ENCODE measurements around the gene OCA2.

Gene OCA2

GRCh38 chr15:28051955-28052633, 47.0 kb downstream of the OCA2 start:
- no peak for TF ChIP-seq CTCF (IDR thresholded peaks at IDR 0.05; ENCODE audit: borderline replicate concordance, insufficient read depth, low read depth, low read length)
- no peak overlapping the region for H3K4me3 ChIP-seq (ENCODE audit: low read depth, low read length)

GRCh38 chr15:28049581-28049980, 49.5 kb downstream of the OCA2 start:
- TF ChIP-seq CTCF (IDR thresholded peaks at IDR 0.05; ENCODE audit: borderline replicate concordance, insufficient read depth, low read depth, low read length): no peak
- no peak overlapping the region for H3K4me3 ChIP-seq (ENCODE audit: low read depth, low read length)

GRCh38 chr15:28047277-28047676, 51.8 kb downstream of the OCA2 start:
- TF ChIP-seq CTCF (IDR thresholded peaks at IDR 0.05; ENCODE audit: borderline replicate concordance, insufficient read depth, low read depth, low read length): no peak
- H3K4me3 ChIP-seq (ENCODE audit: low read depth, low read length): no peak overlapping the region

GRCh38 chr15:28044121-28044672, 54.9 kb downstream of the OCA2 start:
- H3K4me3 ChIP-seq (ENCODE audit: low read depth, low read length): no peak overlapping the region
- no peak for TF ChIP-seq CTCF (IDR thresholded peaks at IDR 0.05; ENCODE audit: borderline replicate concordance, insufficient read depth, low read depth, low read length)

- TF ChIP-seq CTCF (IDR thresholded peaks at IDR 0.05; ENCODE audit: borderline replicate concordance, insufficient read depth, low read depth, low read length): no peak
- no peak overlapping the region for H3K4me3 ChIP-seq (ENCODE audit: low read depth, low read length)
Observed at GRCh38 chr15:28043691-28044091, 55.4 kb downstream of the OCA2 start.

GRCh38 chr15:28037969-28038590, 61.0 kb downstream of the OCA2 start:
- no peak overlapping the region for H3K4me3 ChIP-seq (ENCODE audit: low read depth, low read length)
- TF ChIP-seq CTCF (IDR thresholded peaks at IDR 0.05; ENCODE audit: borderline replicate concordance, insufficient read depth, low read depth, low read length): no peak

GRCh38 chr15:28033443-28033842, 65.7 kb downstream of the OCA2 start:
- TF ChIP-seq CTCF (IDR thresholded peaks at IDR 0.05; ENCODE audit: borderline replicate concordance, insufficient read depth, low read depth, low read length): no peak
- no peak overlapping the region for H3K4me3 ChIP-seq (ENCODE audit: low read depth, low read length)
